ENCODE measurements around the gene COX5B.
A peak's percentile ranks its signal among the peaks of the same experiment; 100 is the strongest.
"Not testable (repeated sequence)": the region's sequence is repeated elsewhere in the genome, so short reads cannot be mapped to it uniquely, and the experiment has no call there.

Gene COX5B

GRCh38 chr2:97672606-97673140 lies 26.8 kb downstream of the COX5B start:
- intact Hi-C loops (cut with micrococcal nuclease); H3K9me3 Mint-ChIP-seq; H3K36me3 Mint-ChIP-seq (ENCODE audit: low read depth); H3K4me3 Mint-ChIP-seq; H3K27me3 Mint-ChIP-seq: not testable (repeated sequence)
- peaks cover 16% of the 10 kb centered on the region for H3K4me1 Mint-ChIP-seq (ENCODE audit: low read depth)
- peak overlapping the region; percentile 53 for H3K27ac Mint-ChIP-seq

- Mint-ChIP-seq H3K4me3 (no peak overlapping the region), H3K4me1 (ENCODE audit: low read depth) (peaks cover 16% of the 10 kb centered on the region), H3K27ac (peak overlapping the region; percentile 53), H3K36me3 (ENCODE audit: low read depth) (no peaks in the 10 kb centered on the region), H3K27me3 (no peaks in the 10 kb centered on the region), H3K9me3 (no peaks in the 10 kb centered on the region)
- intact Hi-C loops (cut with micrococcal nuclease): no loop called here
Observed at GRCh38 chr2:97673182-97673914, 27.5 kb downstream of the COX5B start.

GRCh38 chr2:97673915-97674283 lies 28.0 kb downstream of the COX5B start:
- Mint-ChIP-seq H3K9me3 (no peaks in the 10 kb centered on the region), H3K36me3 (ENCODE audit: low read depth) (no peaks in the 10 kb centered on the region), H3K27ac (no peak overlapping the region), H3K4me3 (no peak overlapping the region), H3K4me1 (ENCODE audit: low read depth) (peaks cover 16% of the 10 kb centered on the region), H3K27me3 (no peaks in the 10 kb centered on the region)
- intact Hi-C loops (cut with micrococcal nuclease): no loop called here

- H3K4me1 Mint-ChIP-seq (ENCODE audit: low read depth): peaks cover 16% of the 10 kb centered on the region
- H3K27ac Mint-ChIP-seq: no peak overlapping the region
- no peaks in the 10 kb centered on the region for H3K27me3 Mint-ChIP-seq
- H3K9me3 Mint-ChIP-seq: no peaks in the 10 kb centered on the region
- intact Hi-C loops (cut with micrococcal nuclease): no loop called here
- H3K36me3 Mint-ChIP-seq (ENCODE audit: low read depth): no peaks in the 10 kb centered on the region
- no peak overlapping the region for H3K4me3 Mint-ChIP-seq
Observed at GRCh38 chr2:97675430-97676113, 29.7 kb downstream of the COX5B start.

GRCh38 chr2:97676620-97677019 lies 30.8 kb downstream of the COX5B start:
- no peaks in the 10 kb centered on the region for H3K36me3 Mint-ChIP-seq (ENCODE audit: low read depth)
- no peak overlapping the region for H3K4me3 Mint-ChIP-seq
- no peaks in the 10 kb centered on the region for H3K9me3 Mint-ChIP-seq
- H3K4me1 Mint-ChIP-seq (ENCODE audit: low read depth): peaks cover 17% of the 10 kb centered on the region
- no peak overlapping the region for H3K27ac Mint-ChIP-seq
- intact Hi-C loops (cut with micrococcal nuclease): no loop called here
- no peaks in the 10 kb centered on the region for H3K27me3 Mint-ChIP-seq

- H3K4me3 Mint-ChIP-seq: no peak overlapping the region
- no peaks in the 10 kb centered on the region for H3K36me3 Mint-ChIP-seq (ENCODE audit: low read depth)
- H3K4me1 Mint-ChIP-seq (ENCODE audit: low read depth): peaks cover 24% of the 10 kb centered on the region
- no peak overlapping the region for H3K27ac Mint-ChIP-seq
- no peaks in the 10 kb centered on the region for H3K27me3 Mint-ChIP-seq
- no peaks in the 10 kb centered on the region for H3K9me3 Mint-ChIP-seq
- intact Hi-C loops (cut with micrococcal nuclease): no loop called here
Observed at GRCh38 chr2:97677480-97677879, 31.6 kb downstream of the COX5B start.

- Mint-ChIP-seq H3K9me3 (no peaks in the 10 kb centered on the region), H3K27ac (no peak overlapping the region), H3K4me1 (ENCODE audit: low read depth) (peaks cover 16% of the 10 kb centered on the region), H3K4me3 (no peak overlapping the region), H3K36me3 (ENCODE audit: low read depth) (no peaks in the 10 kb centered on the region), H3K27me3 (no peaks in the 10 kb centered on the region)
- intact Hi-C loops (cut with micrococcal nuclease): no loop called here
Observed at GRCh38 chr2:97678298-97678697, 32.4 kb downstream of the COX5B start.

GRCh38 chr2:97687235-97687634 lies 41.4 kb downstream of the COX5B start:
- H3K9me3 Mint-ChIP-seq; H3K4me1 Mint-ChIP-seq (ENCODE audit: low read depth); H3K27ac Mint-ChIP-seq; H3K4me3 Mint-ChIP-seq; intact Hi-C loops (cut with micrococcal nuclease); H3K36me3 Mint-ChIP-seq (ENCODE audit: low read depth): not testable (repeated sequence)
- peaks cover 10% of the 10 kb centered on the region for H3K27me3 Mint-ChIP-seq

GRCh38 chr2:97688062-97688827 lies 42.4 kb downstream of the COX5B start:
- Mint-ChIP-seq H3K27ac (no peak overlapping the region), H3K9me3 (no peaks in the 10 kb centered on the region), H3K4me1 (ENCODE audit: low read depth) (peaks cover 8% of the 10 kb centered on the region), H3K4me3 (no peak overlapping the region), H3K27me3 (peaks cover 10% of the 10 kb centered on the region), H3K36me3 (ENCODE audit: low read depth) (no peaks in the 10 kb centered on the region)
- intact Hi-C loops (cut with micrococcal nuclease): no loop called here

- Mint-ChIP-seq H3K4me1 (ENCODE audit: low read depth) (peaks cover 8% of the 10 kb centered on the region), H3K4me3 (no peak overlapping the region), H3K36me3 (ENCODE audit: low read depth) (no peaks in the 10 kb centered on the region), H3K27me3 (peaks cover 9% of the 10 kb centered on the region), H3K9me3 (no peaks in the 10 kb centered on the region), H3K27ac (no peak overlapping the region)
- intact Hi-C loops (cut with micrococcal nuclease): no loop called here
Observed at GRCh38 chr2:97691166-97691565, 45.3 kb downstream of the COX5B start.

- Mint-ChIP-seq H3K4me3 (no peak overlapping the region), H3K27me3 (peaks cover 9% of the 10 kb centered on the region), H3K27ac (no peak overlapping the region), H3K36me3 (ENCODE audit: low read depth) (no peaks in the 10 kb centered on the region), H3K9me3 (no peaks in the 10 kb centered on the region), H3K4me1 (ENCODE audit: low read depth) (peaks cover 14% of the 10 kb centered on the region)
- intact Hi-C loops (cut with micrococcal nuclease): no loop called here
Observed at GRCh38 chr2:97693476-97693875, 47.6 kb downstream of the COX5B start.

- H3K4me3 Mint-ChIP-seq: no peak overlapping the region
- H3K36me3 Mint-ChIP-seq (ENCODE audit: low read depth): no peaks in the 10 kb centered on the region
- intact Hi-C loops (cut with micrococcal nuclease): loop anchor here (2.0 kb wide), 2 partner anchors 31 to 51 kb away; partner anchors contain the start of gene ACTR1B
- no peaks in the 10 kb centered on the region for H3K9me3 Mint-ChIP-seq
- peaks cover 23% of the 10 kb centered on the region for H3K4me1 Mint-ChIP-seq (ENCODE audit: low read depth)
- H3K27ac Mint-ChIP-seq: no peak overlapping the region
- H3K27me3 Mint-ChIP-seq: peaks cover 9% of the 10 kb centered on the region
Observed at GRCh38 chr2:97695744-97696143, 49.9 kb downstream of the COX5B start.

- no peaks in the 10 kb centered on the region for H3K27me3 Mint-ChIP-seq
- peaks cover 15% of the 10 kb centered on the region for H3K4me1 Mint-ChIP-seq (ENCODE audit: low read depth)
- H3K9me3 Mint-ChIP-seq: no peaks in the 10 kb centered on the region
- no peak overlapping the region for H3K27ac Mint-ChIP-seq
- no peaks in the 10 kb centered on the region for H3K36me3 Mint-ChIP-seq (ENCODE audit: low read depth)
- peak overlapping the region; percentile 36 for H3K4me3 Mint-ChIP-seq
- intact Hi-C loops (cut with micrococcal nuclease): loop anchor here (1.0 to 2.0 kb wide), 3 partner anchors 33 to 107 kb away; partner anchors contain the start of gene ACTR1B
Observed at GRCh38 chr2:97697252-97698235, 51.7 kb downstream of the COX5B start.
